ENCODE measurements around the gene SYT15.

DNA sequence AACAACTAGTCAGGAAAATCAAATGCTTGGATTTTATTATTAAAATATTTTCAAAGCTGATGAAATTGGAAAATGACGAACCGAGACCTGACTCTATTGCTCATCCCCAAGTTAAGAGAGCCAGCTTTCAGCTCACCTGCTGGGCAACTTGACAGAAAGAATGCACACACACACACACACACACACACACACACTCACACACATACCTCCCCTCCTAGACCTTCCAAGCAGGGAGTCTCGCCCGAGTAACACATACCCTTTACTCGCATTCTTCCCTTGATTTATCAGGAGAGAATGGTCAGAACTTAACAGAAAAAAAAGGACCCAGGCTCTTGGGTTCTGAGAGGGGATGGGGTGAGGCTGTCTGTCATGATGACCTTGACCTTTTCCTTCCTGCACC is 41.6 kb upstream of the SYT15 start:
- TF ChIP-seq FOXP2 (optimal IDR thresholded peaks at IDR 0.05; ENCODE audit: control extremely low read depth, extremely low read length, insufficient read depth) (no peak), POLR2AphosphoS5 (IDR thresholded peaks at IDR 0.05; ENCODE audit: borderline replicate concordance, low read depth, low read length) (no peak)
